AG09309 (cell line): ENCODE data around the gene PRAC1.
A peak's percentile ranks its signal among the peaks of the same experiment; 100 is the strongest.

Experiments used
- DNase-seq: peaks from one replicate; pipeline ENCODE4 v3.0.0-alpha.2; 2010; ENCODE audit warnings: low read depth
- H3K4me3 ChIP-seq: 2 replicates; pipeline ENCODE4 v1.5.1; 2011; ENCODE audit warnings: mild to moderate bottlenecking, low read depth, low read length, moderate library complexity; ENCODE audit not compliant: control insufficient read depth
- TF ChIP-seq, protein P1 (sequence below): IDR thresholded peaks from 2 replicates; pipeline ENCODE4 v1.5.1; 2011; ENCODE audit warnings: mild to moderate bottlenecking, low read depth, low read length, inconsistent platforms; ENCODE audit not compliant: insufficient read depth, control insufficient read depth; ENCODE audit errors: missing control alignments

PRAC1 gene

DNA sequence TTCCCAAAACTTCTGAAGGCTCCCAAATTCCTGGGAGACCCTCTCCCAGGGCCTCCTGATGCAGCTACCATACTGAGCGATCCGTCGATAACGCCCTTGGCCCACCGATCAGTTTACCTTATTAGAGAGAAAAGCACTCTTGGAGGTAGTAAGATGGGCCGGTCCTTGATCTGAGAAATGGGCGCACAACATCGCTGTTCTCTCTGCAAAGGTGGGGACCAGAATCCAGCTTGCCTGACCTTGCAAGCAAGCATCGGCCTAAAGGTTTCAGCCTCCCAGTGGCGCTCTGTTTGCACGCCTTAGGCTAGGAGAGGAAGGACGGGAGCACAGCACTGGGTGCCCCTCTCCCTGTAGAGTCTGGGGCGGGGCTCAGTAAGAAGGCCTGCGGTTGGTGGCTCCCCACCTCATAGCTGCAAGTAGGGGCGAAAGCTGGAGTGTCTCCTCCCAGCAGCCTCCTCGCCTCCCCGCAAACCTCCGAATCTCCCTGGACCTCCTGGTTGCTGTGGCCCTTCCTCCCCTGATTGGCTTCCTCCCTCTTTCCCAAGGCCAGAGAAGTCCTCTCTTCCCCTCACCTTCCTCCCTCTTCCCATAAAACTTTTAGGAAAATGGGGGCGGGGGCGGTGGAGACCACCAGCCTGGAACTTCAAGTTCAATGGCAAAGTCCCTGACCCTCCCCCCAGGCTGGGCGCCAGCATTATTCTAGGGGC lies at the start of gene PRAC1:
Gene PRAC1 (minus strand): TSS at position 318 of the 707 bp plus-strand sequence. CDS start 126 bp downstream, at position 192.
- peak within 1 kb of the TSS; percentile 23 for H3K4me3 ChIP-seq
- DNase-seq, result no peak
- TF ChIP-seq, protein P1, sequence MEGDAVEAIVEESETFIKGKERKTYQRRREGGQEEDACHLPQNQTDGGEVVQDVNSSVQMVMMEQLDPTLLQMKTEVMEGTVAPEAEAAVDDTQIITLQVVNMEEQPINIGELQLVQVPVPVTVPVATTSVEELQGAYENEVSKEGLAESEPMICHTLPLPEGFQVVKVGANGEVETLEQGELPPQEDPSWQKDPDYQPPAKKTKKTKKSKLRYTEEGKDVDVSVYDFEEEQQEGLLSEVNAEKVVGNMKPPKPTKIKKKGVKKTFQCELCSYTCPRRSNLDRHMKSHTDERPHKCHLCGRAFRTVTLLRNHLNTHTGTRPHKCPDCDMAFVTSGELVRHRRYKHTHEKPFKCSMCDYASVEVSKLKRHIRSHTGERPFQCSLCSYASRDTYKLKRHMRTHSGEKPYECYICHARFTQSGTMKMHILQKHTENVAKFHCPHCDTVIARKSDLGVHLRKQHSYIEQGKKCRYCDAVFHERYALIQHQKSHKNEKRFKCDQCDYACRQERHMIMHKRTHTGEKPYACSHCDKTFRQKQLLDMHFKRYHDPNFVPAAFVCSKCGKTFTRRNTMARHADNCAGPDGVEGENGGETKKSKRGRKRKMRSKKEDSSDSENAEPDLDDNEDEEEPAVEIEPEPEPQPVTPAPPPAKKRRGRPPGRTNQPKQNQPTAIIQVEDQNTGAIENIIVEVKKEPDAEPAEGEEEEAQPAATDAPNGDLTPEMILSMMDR, result no peak

DNA sequence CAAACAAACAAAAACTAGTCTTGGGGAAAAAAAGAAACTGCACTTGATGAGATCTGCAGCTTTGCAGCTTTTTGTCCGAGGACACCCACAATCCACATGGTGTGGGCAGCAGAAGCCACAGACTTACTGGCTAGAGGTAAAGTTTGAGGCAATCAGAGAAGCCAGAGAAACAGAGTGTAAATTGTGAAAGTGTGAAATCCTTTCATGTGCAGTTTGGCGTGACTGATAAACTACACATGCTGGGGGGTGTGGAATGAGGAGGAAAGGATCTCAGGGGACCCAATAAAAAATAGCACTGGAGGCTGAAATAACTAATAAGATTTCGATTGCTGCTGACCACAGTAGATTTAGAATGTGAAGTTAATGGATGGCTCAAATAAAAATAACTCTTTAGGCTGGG lies 48.6 kb upstream of the PRAC1 start:
- TF ChIP-seq, protein P1, result no peak
- no peak overlapping the region for H3K4me3 ChIP-seq
- no peak for DNase-seq

DNA sequence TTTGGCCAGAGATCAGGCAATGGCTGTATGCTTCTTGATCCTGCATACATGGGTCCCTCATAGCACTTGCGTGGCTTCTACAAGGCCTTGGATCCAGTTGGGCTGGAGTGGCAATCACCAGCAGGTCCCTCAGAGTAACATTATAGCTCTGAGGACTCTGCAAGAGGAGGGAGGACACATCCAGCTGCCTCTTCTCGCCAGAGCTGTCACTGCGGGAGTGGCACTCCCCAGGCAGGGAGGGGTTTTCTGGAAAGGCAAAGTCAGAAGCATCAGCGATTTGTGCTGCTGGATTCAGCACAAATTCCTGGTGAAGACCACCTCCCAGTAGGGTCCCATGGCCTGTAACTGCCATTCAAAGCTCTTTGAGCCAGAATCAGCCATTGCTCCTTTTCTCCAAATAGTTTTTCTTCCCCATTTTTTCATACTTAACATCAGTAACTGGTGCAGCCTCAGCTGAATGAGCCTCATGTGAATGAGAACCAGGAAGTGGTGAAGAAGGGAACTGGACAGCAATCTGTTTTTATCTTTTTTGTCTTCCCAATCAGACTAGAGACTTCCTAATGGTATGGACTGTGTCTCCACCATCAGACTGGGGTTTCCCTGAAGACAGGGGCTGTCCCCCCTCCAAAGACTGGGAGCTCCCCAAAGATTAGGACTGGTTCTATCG lies 46.8 kb upstream of the PRAC1 start:
- TF ChIP-seq, protein P1, result no peak
- no peak overlapping the region for H3K4me3 ChIP-seq
- DNase-seq, result no peak

DNA sequence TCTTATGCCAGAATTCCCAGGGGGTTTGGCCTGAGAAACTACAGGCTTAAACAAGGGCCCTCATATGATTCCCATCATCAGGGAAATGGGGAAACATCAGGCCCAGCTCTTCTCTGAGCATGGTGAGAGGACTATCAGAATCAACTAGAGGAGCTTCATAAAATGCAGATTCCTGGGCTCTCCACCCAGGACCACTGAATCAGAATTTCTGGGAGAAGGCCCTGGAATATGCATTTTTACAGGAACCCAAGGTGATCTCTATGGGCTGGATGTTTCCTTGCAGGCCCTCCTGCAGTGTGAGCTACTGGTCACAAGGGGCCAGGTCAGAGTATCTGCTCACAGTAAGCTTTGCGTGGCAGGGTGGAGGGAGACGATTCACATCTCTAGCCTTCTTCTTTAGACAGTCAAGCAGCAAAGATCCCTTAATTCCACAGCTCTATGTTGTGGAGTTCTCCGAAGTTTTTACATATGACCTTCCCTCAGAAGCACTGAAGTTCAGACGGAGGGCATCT lies 45.0 kb upstream of the PRAC1 start:
- TF ChIP-seq, protein P1, result no peak
- no peak for DNase-seq
- H3K4me3 ChIP-seq, result no peak overlapping the region

DNA sequence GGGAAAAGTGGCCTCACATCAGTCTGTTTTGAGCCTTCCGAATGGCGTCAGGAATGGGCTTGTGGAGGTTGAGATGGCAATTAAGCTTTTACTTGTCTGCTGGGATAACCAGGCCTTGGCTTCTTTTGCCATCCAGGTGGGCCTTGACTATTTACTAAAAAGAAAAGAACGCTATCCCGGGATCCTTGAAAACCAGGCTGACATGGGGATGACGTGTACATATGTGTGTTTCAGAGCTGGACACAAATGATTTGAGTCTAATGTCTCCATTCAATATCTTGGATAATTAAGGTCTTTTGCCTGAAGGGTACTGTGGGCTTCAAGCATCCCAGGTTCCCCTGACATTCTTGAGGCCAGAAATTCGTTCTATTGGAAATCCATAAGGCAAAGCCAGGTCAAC lies 38.8 kb upstream of the PRAC1 start:
- DNase-seq, result no peak
- TF ChIP-seq, protein P1, result no peak
- H3K4me3 ChIP-seq, result no peak overlapping the region

DNA sequence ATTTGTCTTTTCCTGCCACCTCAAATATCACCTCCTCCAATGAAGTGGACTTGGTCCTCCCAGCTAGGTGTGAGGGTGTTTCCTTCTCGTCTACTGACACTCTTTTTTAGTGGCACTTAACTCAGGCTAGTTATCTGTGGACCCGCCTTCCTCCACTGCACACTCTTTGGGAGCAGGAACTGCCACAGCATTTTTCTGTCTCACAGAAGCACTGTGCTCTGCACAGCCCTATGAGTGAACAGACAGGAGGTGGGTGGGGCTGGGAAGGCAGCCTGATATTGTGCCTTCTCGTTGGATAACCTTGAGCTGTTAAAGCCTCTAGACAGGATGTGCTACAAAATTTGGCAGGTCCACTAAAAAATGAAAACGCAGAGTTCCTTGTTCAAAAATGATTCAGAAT lies 38.1 kb upstream of the PRAC1 start:
- H3K4me3 ChIP-seq, result no peak overlapping the region
- TF ChIP-seq, protein P1, result no peak
- no peak for DNase-seq
